Adipose tissue (tissue), 3 donors: ENCODE measurements around the gene PBX2. TPM values are rescaled to one million over a fixed set of nuclear protein-coding genes. Genes with fewer than 3 reads are reported as not detected.
"Not testable (repeated sequence)": the region's sequence is repeated elsewhere in the genome, so short reads cannot be mapped to it uniquely, and the experiment has no call there.

Experiments
- H3K27ac ChIP-seq: one replicate; pipeline ENCODE4 v1.5.1; 2013; ENCODE audit warnings: low read depth, low read length
- WGBS, 3 donors: extraction: QIAGEN DNeasy Blood & Tissue Kit; methylation state at CpG; one replicate each; pipeline ENCODE4 v1.1.7; 2013; 5-methylcytosine and 5-hydroxymethylcytosine counted together
- polyA plus RNA-seq, 3 donors: library from polyadenylated mRNA; stranded (reverse); fragments of 200-250 nt; gene quantifications; one replicate each; pipeline ENCODE4 v1.2.3, GENCODE V29; 2013
- donor health status: healthy with polysubstance abuse.
- donor health status: Bipolar disorder and iron deficiency.
- donor health status: healthy.

Gene PBX2
- polyA plus RNA-seq, 3 donors, result 19.0 to 60.2 (median 33.5) TPM

DNA sequence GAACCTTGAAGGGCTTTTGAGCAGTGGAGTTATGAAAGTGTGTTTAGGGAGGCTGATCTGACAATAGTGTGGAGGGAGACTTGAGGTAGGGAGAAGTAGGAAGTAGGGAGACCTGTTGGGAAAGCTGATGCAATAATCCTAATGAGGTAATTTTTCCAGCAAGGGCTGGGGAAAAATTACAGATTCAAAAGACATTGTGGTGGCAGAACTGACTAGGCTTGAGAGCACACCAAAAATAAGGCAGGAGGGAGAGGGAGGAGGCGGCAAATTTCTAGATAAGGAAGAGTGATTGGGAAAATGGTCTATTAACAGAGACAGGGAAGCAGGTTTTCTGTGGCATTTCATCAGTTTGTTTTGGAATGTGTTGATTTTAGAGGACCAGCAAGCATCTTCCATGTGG, 43.7 kb downstream of the PBX2 start:
- 77 to 94% (median 85%) methylated on average over 1 of the region's 1 CpG for WGBS, 3 donors
- no peak overlapping the region for H3K27ac ChIP-seq

DNA sequence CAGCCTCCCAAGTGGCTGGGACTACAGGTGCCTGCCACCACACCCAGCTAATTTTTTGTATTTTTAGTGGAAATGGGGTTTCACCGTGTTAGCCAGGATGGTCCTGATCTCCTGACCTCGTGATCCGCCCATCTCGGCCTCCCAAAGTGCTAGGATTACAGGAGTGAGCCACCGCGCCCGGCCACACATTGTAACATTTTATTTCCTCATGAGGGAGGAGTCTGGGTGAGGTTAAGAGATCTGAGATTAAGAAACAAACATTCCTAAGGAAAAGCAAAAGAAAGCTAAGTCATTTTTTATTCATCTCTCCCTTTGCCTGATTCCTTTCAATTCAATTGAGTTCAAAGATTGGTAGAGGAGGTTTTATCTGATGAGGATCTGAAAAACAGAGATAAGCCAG, 45.8 kb downstream of the PBX2 start:
- 74 to 86% (median 74%) methylated on average over 7 of the region's 7 CpGs for WGBS, 3 donors
- not testable (repeated sequence) for H3K27ac ChIP-seq

DNA sequence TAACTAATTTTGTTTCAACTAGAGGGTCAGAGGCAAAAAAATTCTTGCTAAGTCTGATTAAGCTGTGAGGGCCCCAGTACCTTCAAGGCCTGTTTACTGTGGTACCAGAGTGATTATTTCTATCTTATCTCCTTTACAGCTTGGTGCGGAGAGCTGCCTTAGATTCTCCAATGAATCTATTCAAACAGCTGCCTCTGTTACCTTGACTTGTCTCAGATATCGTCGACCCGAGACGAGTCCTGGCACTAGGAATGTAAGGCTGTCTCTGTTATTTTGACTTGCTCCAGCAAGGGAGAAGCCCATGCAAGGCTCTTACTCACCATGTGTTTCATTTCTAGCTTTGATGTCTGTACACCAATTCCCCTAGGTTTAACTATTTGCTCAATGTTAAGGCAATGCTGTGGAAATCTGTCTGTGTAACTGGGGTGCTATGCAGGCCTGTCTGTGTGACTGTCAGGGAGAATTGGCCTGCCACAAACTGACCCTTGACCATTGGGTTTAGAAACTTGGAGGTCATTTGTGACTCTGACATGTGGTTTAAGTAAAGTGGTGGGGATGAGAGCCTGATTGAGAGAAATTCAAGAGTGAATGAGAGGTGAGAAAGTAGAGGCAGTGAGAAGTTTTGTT, 49.5 kb downstream of the PBX2 start:
- WGBS, 3 donors, result 32 to 68% (median 66%) methylated on average over 5 of the region's 5 CpGs
- no peak overlapping the region for H3K27ac ChIP-seq

DNA sequence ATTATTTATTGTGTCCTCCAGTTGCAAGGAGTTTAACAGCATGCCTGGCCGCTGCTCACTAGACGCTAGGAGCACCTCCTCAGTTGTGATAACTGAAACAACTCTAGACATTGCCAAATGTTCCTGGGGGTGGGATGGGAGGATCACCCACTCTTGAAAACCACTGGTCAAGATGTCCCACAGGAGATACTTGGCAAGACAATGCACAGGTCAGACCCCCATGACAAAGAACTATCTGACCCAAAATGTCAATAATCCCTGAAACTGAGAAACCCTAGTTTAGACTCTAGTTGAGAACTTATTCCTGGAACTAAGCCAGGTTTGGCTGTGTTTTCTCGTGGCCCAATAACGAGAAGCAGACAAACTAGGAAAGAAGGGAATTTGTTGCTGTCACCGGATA, 50.4 kb downstream of the PBX2 start:
- 66 to 73% (median 67%) methylated on average over 5 of the region's 5 CpGs for WGBS, 3 donors
- H3K27ac ChIP-seq, result no peak overlapping the region

DNA sequence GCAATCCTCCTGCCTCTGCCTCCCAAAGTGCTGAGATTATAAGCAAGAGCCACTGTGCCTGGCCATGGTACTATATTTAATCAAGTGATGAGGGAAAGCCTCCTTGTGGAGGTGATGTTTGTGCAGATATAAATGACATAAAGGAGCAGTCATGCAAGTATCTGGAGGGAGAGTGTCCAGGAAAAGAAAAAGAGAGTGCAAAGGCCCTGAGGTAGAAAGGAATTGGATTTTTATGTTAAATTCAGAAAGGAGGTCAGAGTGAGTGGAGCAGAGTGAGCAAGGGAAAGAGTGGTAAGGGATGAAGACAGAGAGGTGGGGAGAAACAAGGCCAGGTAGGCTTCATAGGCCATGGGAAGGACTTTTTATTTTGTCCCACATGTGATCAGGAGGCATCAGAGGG, 52.5 kb downstream of the PBX2 start:
- H3K27ac ChIP-seq, result no peak overlapping the region

Other genes with a start within 250 kb of the PBX2 start
- gene CFB, start 244.1 kb downstream of the PBX2 start, polyA plus RNA-seq, result 100 to 1,000 TPM in 1 of 3 donors, 10 to 100 TPM in 2; 23.8 to 211 (median 49.8) TPM
- 10 to 100 TPM; 38.8 to 60.8 (median 53.2) TPM for gene NELFE, start 231.2 kb downstream of the PBX2 start, polyA plus RNA-seq
- gene SKIC2, start 231.0 kb downstream of the PBX2 start, polyA plus RNA-seq, result 10 to 100 TPM; 28.7 to 62.6 (median 59.6) TPM
- gene DXO, start 218.1 kb downstream of the PBX2 start, polyA plus RNA-seq, result 10 to 100 TPM; 10.4 to 20.8 (median 15.8) TPM
- gene C4A, start 208.1 kb downstream of the PBX2 start, polyA plus RNA-seq, result 100 to 1,000 TPM in 2 of 3 donors, 10 to 100 TPM in 1; 20.8 to 180 (median 112) TPM
- gene C4B, start 175.4 kb downstream of the PBX2 start, polyA plus RNA-seq, result 100 to 1,000 TPM in 1 of 3 donors, 10 to 100 TPM in 2; 22.4 to 207 (median 93.8) TPM
- gene CYP21A2, start 151.8 kb downstream of the PBX2 start, polyA plus RNA-seq, result 1 to 10 TPM in 2 of 3 donors, under 1 TPM in 1; 0.71 to 2.1 (median 1.4) TPM
- 10 to 100 TPM in 2 of 3 donors, 1 to 10 TPM in 1; 5.3 to 65.0 (median 47.4) TPM for gene TNXB, start 80.9 kb downstream of the PBX2 start, polyA plus RNA-seq
- gene ATF6B, start 62.0 kb downstream of the PBX2 start, polyA plus RNA-seq, result 10 to 100 TPM; 36.8 to 53.4 (median 38.2) TPM
- gene FKBPL, start 59.9 kb downstream of the PBX2 start, polyA plus RNA-seq, result 1 to 10 TPM; 3.3 to 5.0 (median 4.3) TPM
- gene PRRT1, start 38.3 kb downstream of the PBX2 start, polyA plus RNA-seq, result 1 to 10 TPM in 2 of 3 donors, under 1 TPM in 1; 0.70 to 5.6 (median 1.4) TPM
- gene PPT2, start 36.1 kb downstream of the PBX2 start, polyA plus RNA-seq, result 10 to 100 TPM in 2 of 3 donors, 1 to 10 TPM in 1; 6.3 to 18.5 (median 13.2) TPM
- gene EGFL8, start 25.6 kb downstream of the PBX2 start, polyA plus RNA-seq, result 10 to 100 TPM in 2 of 3 donors, 1 to 10 TPM in 1; 5.3 to 49.7 (median 12.4) TPM
- gene AGPAT1, start 14.1 kb downstream of the PBX2 start, polyA plus RNA-seq, result 10 to 100 TPM; 19.9 to 56.3 (median 43.1) TPM
- 10 to 100 TPM; 37.7 to 82.3 (median 49.6) TPM for gene RNF5, start 11.8 kb downstream of the PBX2 start, polyA plus RNA-seq
- 1 to 10 TPM; 2.6 to 3.3 (median 3.1) TPM for gene AGER, start 5.9 kb downstream of the PBX2 start, polyA plus RNA-seq
- 10 to 100 TPM in 2 of 3 donors, 1 to 10 TPM in 1; 3.9 to 71.0 (median 27.7) TPM for gene GPSM3, start 2.4 kb upstream of the PBX2 start, polyA plus RNA-seq
- gene NOTCH4, start 33.9 kb upstream of the PBX2 start, polyA plus RNA-seq, result 100 to 1,000 TPM in 1 of 3 donors, 10 to 100 TPM in 2; 11.7 to 171 (median 44.5) TPM
- not detected for gene TSBP1, start 181.7 kb upstream of the PBX2 start, polyA plus RNA-seq
- not detected for gene BTNL2, start 217.0 kb upstream of the PBX2 start, polyA plus RNA-seq
- 100 to 1,000 TPM in 1 of 3 donors, 10 to 100 TPM in 2; 53.2 to 220 (median 67.1) TPM for gene HLA-DRA, start 249.7 kb upstream of the PBX2 start, polyA plus RNA-seq